Left cardiac atrium (tissue), 4 donors: ENCODE results near the gene JPH4. TPM values are rescaled to one million over a fixed set of nuclear protein-coding genes. Genes with fewer than 3 reads are reported as not detected.
"Not testable (repeated sequence)": the region's sequence is repeated elsewhere in the genome, so short reads cannot be mapped to it uniquely, and the experiment has no call there.

Experiments used
- ATAC-seq, 2 donors: fragments of 200-7000 bp; cut with Tn5 transposase; one replicate each; pipeline ENCODE4 v1.9.1; 2020; ENCODE audit warnings: mild to moderate bottlenecking in 2 of 2, moderate library complexity in 2 of 2
- DNase-seq: peaks from one replicate; pipeline ENCODE4 v3.0.0-alpha.2; 2020
- intact Hi-C, 2 donors: fragments of 100-400 bp; cut with DNase I; formaldehyde crosslinking; loops; one replicate each; pipeline versions ENCODE4 v1.14.1 to v1.15.1; 2022 to 2023
- total RNA-seq, 2 donors: library from RNA; stranded (reverse); fragmentation: NEBNext Ultra II Directional; extraction: Animal tissue kit (Norgen Biotek cat#: 25700); gene quantifications; one replicate each; pipeline ENCODE4 v1.2.1, GENCODE V29; 2021
- donor health status: DM: no; HTN: yes; CAD: no.
- donor health status: DM: no; HTN: yes; CAD: no; lungs with severe emphysema.
- donor health status: DM: yes; HTN: yes; CAD: no.
- donor health status: Dilated cardiomyopathy.

Gene JPH4
- total RNA-seq, 2 donors from 2014 or later = 0.24 to 0.68 TPM

GRCh38 chr14:23610090-23610814, 31.7 kb upstream of the JPH4 start:
- intact Hi-C loops = no loop called here
- DNase-seq (no peak), ATAC-seq (no peak)

GRCh38 chr14:23609411-23610089, 31.0 kb upstream of the JPH4 start:
- ATAC-seq, intact Hi-C loops, DNase-seq: not testable (repeated sequence)

GRCh38 chr14:23609001-23609400, 30.4 kb upstream of the JPH4 start:
- DNase-seq = no peak
- intact Hi-C loops = no loop called here
- ATAC-seq = no peak

GRCh38 chr14:23608454-23608853, 29.9 kb upstream of the JPH4 start:
- DNase-seq (no peak), ATAC-seq (peak; percentile 71 to 78)
- intact Hi-C loops = no loop called here

- DNase-seq (no peak), ATAC-seq (no peak)
- intact Hi-C loops = no loop called here
Measured at GRCh38 chr14:23605931-23606585, 27.5 kb upstream of the JPH4 start.

- ATAC-seq (no peak), DNase-seq (no peak)
- intact Hi-C loops = no loop called here
Measured at GRCh38 chr14:23604675-23605170, 26.1 kb upstream of the JPH4 start.

- DNase-seq (no peak), ATAC-seq (no peak)
- intact Hi-C loops = no loop called here
Measured at GRCh38 chr14:23604148-23604547, 25.6 kb upstream of the JPH4 start.

GRCh38 chr14:23603103-23603502, 24.5 kb upstream of the JPH4 start:
- intact Hi-C loops = no loop called here
- DNase-seq = no peak
- ATAC-seq = no peak

- DNase-seq = no peak
- ATAC-seq = peak in 1 of 2 donors; percentile 55
- intact Hi-C loops = no loop called here
Measured at GRCh38 chr14:23602181-23603095, 23.8 kb upstream of the JPH4 start.

- intact Hi-C loops = no loop called here
- no peak for DNase-seq
- no peak for ATAC-seq
Measured at GRCh38 chr14:23601845-23602180, 23.2 kb upstream of the JPH4 start.

- intact Hi-C loops = no loop called here
- ATAC-seq (no peak), DNase-seq (no peak)
Measured at GRCh38 chr14:23601424-23601823, 22.8 kb upstream of the JPH4 start.

GRCh38 chr14:23600806-23601205, 22.2 kb upstream of the JPH4 start:
- intact Hi-C loops = no loop called here
- no peak for DNase-seq
- no peak for ATAC-seq

- no peak for ATAC-seq
- DNase-seq = no peak
- intact Hi-C loops = no loop called here
Measured at GRCh38 chr14:23600322-23600707, 21.7 kb upstream of the JPH4 start.

GRCh38 chr14:23594191-23594590, 15.6 kb upstream of the JPH4 start:
- ATAC-seq, DNase-seq: not testable (repeated sequence)
- intact Hi-C loops = loop anchor here in 1 of 2 donors (5.0 kb wide), 1 partner anchor 333 kb away; no protein-coding TSS in a partner anchor

GRCh38 chr14:23590198-23590597, 11.6 kb upstream of the JPH4 start:
- ATAC-seq (no peak), DNase-seq (no peak)
- intact Hi-C loops = loop anchor here in 1 of 2 donors (5.0 kb wide), 1 partner anchor 337 kb away; no protein-coding TSS in a partner anchor

- no peak for DNase-seq
- intact Hi-C loops = loop anchor here in 1 of 2 donors (5.0 kb wide), 1 partner anchor 338 kb away; no protein-coding TSS in a partner anchor
- ATAC-seq = peak in 1 of 2 donors; percentile 34
Measured at GRCh38 chr14:23589606-23590005, 11.0 kb upstream of the JPH4 start.

- DNase-seq = peak; percentile 87
- ATAC-seq = peak; percentile 89 to 97
- intact Hi-C loops = no loop called here
Measured at GRCh38 chr14:23588884-23589598, 10.5 kb upstream of the JPH4 start.

- ATAC-seq, DNase-seq, intact Hi-C loops: not testable (repeated sequence)
Measured at GRCh38 chr14:23584527-23585203, 6.1 kb upstream of the JPH4 start.
